GM18520 (cell line): Measurements from ENCODE around the gene BTD.

Source experiments
- ATAC-seq: cut with Tn5 transposase; IDR thresholded peaks from one replicate; pipeline ENCODE4 v1.9.1; 2021; ENCODE audit not compliant: unreplicated experiment

The BTD gene

GRCh38 chr3:15601399-15602145 lies at the start of gene BTD, which contains the start of gene HACL1:
BTD (plus strand) TSS chr3:15601745; CDS start chr3:15635440, 33,695 bp downstream.
HACL1 (minus strand) TSS chr3:15601569; CDS start chr3:15601463, 106 bp downstream.
- ATAC-seq, result peak; percentile 90

- ATAC-seq, result no peak
Observed at GRCh38 chr3:15551902-15552301, 49.6 kb upstream of the BTD start.

GRCh38 chr3:15553749-15554148 lies 47.8 kb upstream of the BTD start:
- no peak for ATAC-seq

- ATAC-seq, result peak; percentile 72
Observed at GRCh38 chr3:15556512-15556911, 45.0 kb upstream of the BTD start.

- peak; percentile 41 for ATAC-seq
Observed at GRCh38 chr3:15557511-15557946, 44.0 kb upstream of the BTD start.

- ATAC-seq, result no peak
Observed at GRCh38 chr3:15558581-15558980, 43.0 kb upstream of the BTD start.

- ATAC-seq, result no peak
Observed at GRCh38 chr3:15562560-15562959, 39.0 kb upstream of the BTD start.

- no peak for ATAC-seq
Observed at GRCh38 chr3:15563190-15563589, 38.4 kb upstream of the BTD start.

- no peak for ATAC-seq
Observed at GRCh38 chr3:15572138-15572537, 29.4 kb upstream of the BTD start.

GRCh38 chr3:15575446-15575845 lies 26.1 kb upstream of the BTD start:
- ATAC-seq, result no peak

- no peak for ATAC-seq
Observed at GRCh38 chr3:15576475-15576874, 25.1 kb upstream of the BTD start.

GRCh38 chr3:15578289-15578867 lies 23.2 kb upstream of the BTD start:
- no peak for ATAC-seq

- no peak for ATAC-seq
Observed at GRCh38 chr3:15579051-15579450, 22.5 kb upstream of the BTD start.

GRCh38 chr3:15581471-15582394 lies 19.8 kb upstream of the BTD start:
- ATAC-seq, result no peak

GRCh38 chr3:15585111-15585845 lies 16.3 kb upstream of the BTD start:
- ATAC-seq, result no peak

GRCh38 chr3:15591242-15591641 lies 10.3 kb upstream of the BTD start:
- ATAC-seq, result no peak

- no peak for ATAC-seq
Observed at GRCh38 chr3:15591928-15592327, 9.6 kb upstream of the BTD start.

- no peak for ATAC-seq
Observed at GRCh38 chr3:15592968-15593367, 8.6 kb upstream of the BTD start.

GRCh38 chr3:15595955-15596354 lies 5.6 kb upstream of the BTD start:
- ATAC-seq, result no peak

GRCh38 chr3:15601046-15601398 lies 523 bp upstream of the BTD start:
- no peak for ATAC-seq

- ATAC-seq, result peak; percentile 2
Observed at GRCh38 chr3:15602146-15602536, 596 bp downstream of the BTD start.
